AG04449 (cell line): ENCODE measurements around the gene AP4M1.
"Not testable (repeated sequence)": the region's sequence is repeated elsewhere in the genome, so short reads cannot be mapped to it uniquely, and the experiment has no call there.

Experiments used
- CTCF ChIA-PET: fragments of 350-600 bp; formaldehyde crosslinking; extraction: SDS; loops from one replicate; lab custom pipeline; 2021; ENCODE audit warnings: antibody characterized with exemption; lab: Yijun Ruan, JAX
- POLR2A ChIA-PET: fragments of 400-600, 350-600 bp; formaldehyde crosslinking; extraction: SDS; loops from one replicate; lab custom pipeline; 2020; ENCODE audit warnings: antibody characterized with exemption, inconsistent platforms; lab: Yijun Ruan, JAX
- DNase-seq: peaks from one replicate; pipeline ENCODE4 v3.0.0-alpha.2; 2010; ENCODE audit warnings: low read depth, low spot score
- H3K4me3 ChIP-seq: 2 replicates; pipeline ENCODE4 v1.5.1; 2011; ENCODE audit warnings: low read depth, mild to moderate bottlenecking, control low read depth, low read length
- TF ChIP-seq, protein P1 (sequence below): IDR thresholded peaks from one replicate; pipeline ENCODE4 v1.5.1; 2011; ENCODE audit warnings: mild to moderate bottlenecking, moderate library complexity, low read length, control low read depth, inconsistent platforms; ENCODE audit not compliant: insufficient read depth; ENCODE audit errors: missing control alignments

Gene AP4M1

DNA sequence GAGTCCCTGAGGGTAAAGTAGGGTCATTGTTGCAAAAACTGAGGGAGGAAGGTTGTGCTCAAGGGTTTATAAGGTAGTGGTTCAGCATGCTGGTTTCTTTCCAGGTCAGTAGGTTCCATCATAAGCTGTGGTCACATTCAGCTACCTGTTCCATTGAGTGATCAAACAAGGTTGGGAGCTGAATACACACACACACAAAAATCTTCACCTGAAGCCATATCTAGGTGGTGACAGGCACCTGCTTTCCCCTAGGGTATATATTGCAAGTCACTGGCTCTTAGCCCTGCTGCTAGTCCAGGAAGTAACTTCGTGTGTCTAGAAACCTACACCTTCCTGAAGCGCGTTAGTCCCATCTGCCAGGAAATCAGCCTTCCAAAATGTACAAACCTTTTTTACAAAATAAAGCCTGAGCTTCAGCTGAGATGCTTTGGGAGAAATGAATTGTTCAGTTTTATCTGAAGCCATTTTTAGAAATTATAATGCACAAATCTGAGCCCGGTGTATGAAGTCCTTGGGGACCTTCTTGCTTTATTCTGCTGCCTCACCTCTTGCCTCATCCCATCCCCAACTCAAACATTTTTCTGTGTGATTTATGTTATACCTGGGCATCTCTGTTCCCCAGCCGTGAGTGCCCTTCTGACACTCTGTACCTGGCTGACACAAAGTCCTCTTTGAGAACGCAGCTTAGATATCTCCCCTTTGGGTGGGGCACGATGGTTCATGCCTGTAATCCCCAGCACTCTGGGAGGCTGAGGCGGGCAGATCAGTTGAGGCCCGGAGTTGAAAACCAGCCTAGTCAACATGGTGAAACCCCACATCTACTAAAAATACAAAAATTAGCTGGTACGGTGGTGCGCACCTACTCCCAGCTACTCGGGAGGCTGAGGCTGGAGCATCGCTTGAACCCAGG lies 36.7 kb downstream of the AP4M1 start:
- no peak for DNase-seq
- CTCF ChIA-PET, result interaction anchor here (1.0 to 13.2 kb wide), 3 partner anchors 7 to 76 kb away, joined by 4 to 298 read pairs (median 167); partner anchors contain the start of gene PVRIG
- TF ChIP-seq, protein P1, sequence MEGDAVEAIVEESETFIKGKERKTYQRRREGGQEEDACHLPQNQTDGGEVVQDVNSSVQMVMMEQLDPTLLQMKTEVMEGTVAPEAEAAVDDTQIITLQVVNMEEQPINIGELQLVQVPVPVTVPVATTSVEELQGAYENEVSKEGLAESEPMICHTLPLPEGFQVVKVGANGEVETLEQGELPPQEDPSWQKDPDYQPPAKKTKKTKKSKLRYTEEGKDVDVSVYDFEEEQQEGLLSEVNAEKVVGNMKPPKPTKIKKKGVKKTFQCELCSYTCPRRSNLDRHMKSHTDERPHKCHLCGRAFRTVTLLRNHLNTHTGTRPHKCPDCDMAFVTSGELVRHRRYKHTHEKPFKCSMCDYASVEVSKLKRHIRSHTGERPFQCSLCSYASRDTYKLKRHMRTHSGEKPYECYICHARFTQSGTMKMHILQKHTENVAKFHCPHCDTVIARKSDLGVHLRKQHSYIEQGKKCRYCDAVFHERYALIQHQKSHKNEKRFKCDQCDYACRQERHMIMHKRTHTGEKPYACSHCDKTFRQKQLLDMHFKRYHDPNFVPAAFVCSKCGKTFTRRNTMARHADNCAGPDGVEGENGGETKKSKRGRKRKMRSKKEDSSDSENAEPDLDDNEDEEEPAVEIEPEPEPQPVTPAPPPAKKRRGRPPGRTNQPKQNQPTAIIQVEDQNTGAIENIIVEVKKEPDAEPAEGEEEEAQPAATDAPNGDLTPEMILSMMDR, result no peak
- POLR2A ChIA-PET, result no interaction called here
- H3K4me3 ChIP-seq, result no peak overlapping the region

DNA sequence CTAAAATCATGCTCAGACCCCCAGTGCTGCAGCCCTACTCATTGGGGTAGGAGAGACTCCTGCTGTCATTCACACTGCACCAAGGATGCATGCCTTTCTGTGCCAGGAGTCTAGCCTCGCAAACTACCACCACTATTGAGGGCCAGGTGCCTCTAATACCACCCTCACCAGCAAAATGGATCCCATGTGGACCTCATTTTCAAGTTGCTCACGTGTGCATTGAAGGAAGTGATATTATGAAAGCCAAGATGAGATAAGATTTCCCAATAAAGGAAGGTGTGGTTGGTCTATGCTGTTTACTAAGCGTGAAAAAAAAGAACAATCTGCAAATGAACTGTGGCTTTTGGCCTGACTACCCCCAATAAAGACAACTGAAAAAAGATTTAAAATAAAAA lies 40.1 kb downstream of the AP4M1 start:
- POLR2A ChIA-PET, result interaction anchor here (0.6 kb wide), 1 partner anchor 40 kb away, joined by 3 read pairs; the partner anchor contains the start of genes AP4M1 and MCM7

DNA sequence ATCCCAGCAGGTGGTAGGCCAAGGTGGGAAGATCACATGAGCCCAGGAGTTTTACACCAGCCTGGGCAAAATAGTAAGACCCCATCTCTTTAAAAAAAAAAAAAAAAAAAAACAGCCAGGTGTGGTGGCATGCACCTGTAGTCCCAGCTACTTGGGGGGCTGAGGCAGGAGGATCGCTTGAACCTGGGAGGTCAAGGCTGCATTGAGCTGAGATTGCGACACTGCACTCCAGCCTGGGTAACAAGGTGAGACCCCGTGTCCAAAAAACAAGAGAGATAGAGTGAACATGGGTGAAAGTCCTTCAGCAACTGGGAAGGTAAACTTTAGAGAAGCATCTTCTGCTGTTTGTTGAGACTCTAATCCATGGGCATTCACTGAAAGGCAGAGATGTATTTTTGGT lies 41.0 kb downstream of the AP4M1 start:
- POLR2A ChIA-PET, result interaction anchor here (0.6 kb wide), 1 partner anchor 41 kb away, joined by 3 read pairs; the partner anchor contains the start of genes AP4M1 and MCM7
- TF ChIP-seq, protein P1, result no peak
- no peak for DNase-seq
- no peak overlapping the region for H3K4me3 ChIP-seq
- CTCF ChIA-PET, result interaction anchor here (0.9 to 13.2 kb wide), 3 partner anchors 11 to 76 kb away, joined by 3 to 167 read pairs (median 7); no protein-coding TSS in a partner anchor

More for the DNA sequence above, 40.1 kb downstream of the AP4M1 start:
- no peak for DNase-seq
- no peak overlapping the region for H3K4me3 ChIP-seq
- TF ChIP-seq, protein P1, result no peak
- CTCF ChIA-PET, result interaction anchor here (0.7 to 13.2 kb wide), 3 partner anchors 10 to 77 kb away, joined by 3 to 167 read pairs (median 7); no protein-coding TSS in a partner anchor

DNA sequence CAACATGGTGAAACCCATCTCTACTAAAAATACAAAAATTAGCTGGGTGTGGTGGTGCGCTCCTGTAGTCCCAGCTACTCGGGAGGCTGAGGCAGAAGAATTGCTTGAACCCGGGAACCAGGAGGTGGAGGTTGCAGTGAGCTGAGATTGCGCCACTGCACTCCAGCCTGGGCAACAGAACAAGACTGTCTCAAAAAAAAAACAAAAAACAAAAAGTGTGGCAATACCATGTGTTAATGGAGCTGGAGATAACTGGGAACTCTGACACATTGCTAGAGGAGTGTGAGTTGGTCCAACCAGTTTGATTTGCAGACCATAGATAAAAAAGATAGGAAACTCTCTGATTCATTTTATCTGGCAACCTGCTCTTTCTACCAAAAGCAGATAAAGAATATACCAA lies 44.9 kb downstream of the AP4M1 start:
- POLR2A ChIA-PET, result not testable (repeated sequence)

DNA sequence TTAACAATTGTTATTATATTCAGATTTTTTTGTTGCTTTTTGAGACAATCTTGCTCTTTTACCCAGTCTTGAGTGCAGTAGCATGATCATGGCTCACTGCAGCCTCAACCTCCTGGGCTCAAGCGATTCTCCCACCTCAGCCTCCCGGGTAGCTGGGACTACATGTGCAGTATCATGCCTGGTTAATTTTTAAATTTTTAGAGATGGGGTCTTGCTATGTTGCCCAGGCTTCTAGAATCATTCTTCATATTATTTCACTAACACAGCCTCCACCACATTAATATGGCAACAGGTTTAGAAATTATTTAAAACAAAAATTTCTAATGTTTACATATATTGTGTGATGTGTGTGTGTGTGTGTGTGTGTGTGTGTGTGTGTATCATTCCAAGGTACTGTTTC lies 45.8 kb downstream of the AP4M1 start:
- no peak for DNase-seq
- TF ChIP-seq, protein P1, result no peak
- ChIA-PET CTCF (interaction anchor here (0.9 to 13.2 kb wide), 4 partner anchors 10 to 63 kb away, joined by 3 to 167 read pairs (median 4); no protein-coding TSS in a partner anchor), POLR2A (no interaction called here)
- H3K4me3 ChIP-seq, result no peak overlapping the region

More for the DNA sequence above, 44.9 kb downstream of the AP4M1 start:
- peak; percentile 12 for DNase-seq
- H3K4me3 ChIP-seq, result not testable (repeated sequence)
- CTCF ChIA-PET, result interaction anchor here (0.7 to 13.2 kb wide), 3 partner anchors 10 to 15 kb away, joined by 3 to 167 read pairs (median 3); no protein-coding TSS in a partner anchor

DNA sequence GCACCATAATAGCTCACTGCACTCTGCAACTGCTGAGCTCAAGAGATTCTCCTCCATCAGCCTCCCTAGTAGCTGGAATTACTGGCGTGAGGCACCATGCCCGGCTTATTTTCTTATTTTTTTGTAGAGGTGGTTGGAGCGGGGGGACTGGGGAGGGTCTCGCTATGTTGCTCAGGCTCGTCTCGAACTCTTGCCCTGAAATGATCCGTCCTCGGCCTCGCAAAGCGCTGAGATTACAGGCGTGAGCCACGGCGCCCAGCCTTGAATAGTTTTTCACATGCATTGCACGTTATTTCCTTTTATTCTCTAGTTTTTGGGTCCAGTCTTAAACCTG lies 46.7 kb downstream of the AP4M1 start:
- TF ChIP-seq, protein P1, result no peak
- CTCF ChIA-PET, result interaction anchor here (0.9 to 13.2 kb wide), 4 partner anchors 9 to 107 kb away, joined by 3 to 167 read pairs (median 4); no protein-coding TSS in a partner anchor
- DNase-seq, result no peak
- POLR2A ChIA-PET, result interaction anchor here (0.6 to 1.1 kb wide), 6 partner anchors 9 to 55 kb away, joined by 3 to 9 read pairs (median 3); partner anchors contain the start of genes GPC2, STAG3 and TRAPPC14
- H3K4me3 ChIP-seq, result peak overlapping the region; percentile 46
